Panc1 (cell line): Measurements from ENCODE around the gene PPP1R7. TPM values are rescaled to one million over a fixed set of nuclear protein-coding genes. Genes with fewer than 3 reads are reported as not detected.

Experiments
- ATAC-seq: fragments of 200-7000 bp; cut with Tn5 transposase; 2 replicates; pipeline ENCODE4 v1.9.1; 2020; ENCODE audit warnings: mild to moderate bottlenecking, moderate library complexity
- BruUV-seq: library from RNA; stranded (reverse); fragments of 400-500 nt; replicated peaks from 2 replicates; lab custom pipeline; 2021; lab: Mats Ljungman, UMichigan
- CTCF ChIA-PET: fragments of 300-600 bp; sonication (Branson Sonifier 250); formaldehyde crosslinking; loops from one replicate; lab custom pipeline; 2022; ENCODE audit warnings: antibody characterized with exemption; lab: Charles Lee
- POLR2A ChIA-PET: fragments of 300-600 bp; sonication (Branson Sonifier 250); formaldehyde crosslinking; loops from one replicate; lab custom pipeline; 2022; ENCODE audit warnings: antibody characterized with exemption; lab: Charles Lee
- DNase-seq: peaks from one replicate; pipeline ENCODE4 v3.0.0-alpha.2; 2010; ENCODE audit warnings: low read depth, low spot score
- H3K27ac ChIP-seq: 2 replicates; pipeline ENCODE4 v1.5.1; 2011; ENCODE audit warnings: mild to moderate bottlenecking, low read length, inconsistent platforms
- H3K27me3 ChIP-seq: fragments of 200-500 bp; sonication (Bioruptor generic); 2 replicates; pipeline ENCODE4 v1.6.0; 2014; ENCODE audit warnings: low read length, inconsistent platforms; ENCODE audit not compliant: control insufficient read depth, insufficient read depth
- H3K36me3 ChIP-seq: fragments of 200-500 bp; sonication (Bioruptor generic); 2 replicates; pipeline ENCODE4 v1.5.1; 2014; ENCODE audit warnings: inconsistent platforms, mild to moderate bottlenecking, low read length, moderate library complexity; ENCODE audit not compliant: control insufficient read depth, insufficient read depth
- H3K4me1 ChIP-seq: 2 replicates; pipeline ENCODE4 v1.5.1; 2011; ENCODE audit warnings: inconsistent platforms, mild to moderate bottlenecking, low read length, moderate library complexity; ENCODE audit not compliant: control insufficient read depth, insufficient read depth
- H3K4me3 ChIP-seq, 2 experiments: 2 replicates each; pipeline ENCODE4 v1.5.1; 2011 to 2012; ENCODE audit warnings: low read depth in 2 of 2, low read length in 2 of 2, mild to moderate bottlenecking in 2 of 2, inconsistent platforms in 1 of 2, moderate library complexity in 1 of 2
- H3K9me3 ChIP-seq: fragments of 200-500 bp; sonication (Bioruptor generic); 2 replicates; pipeline ENCODE4 v1.5.1; 2014; ENCODE audit warnings: low read depth, mild to moderate bottlenecking, inconsistent platforms, low read length, moderate library complexity; ENCODE audit not compliant: control insufficient read depth, insufficient read depth
- CTCF ChIP-seq: fragments of 450-650 bp; IDR thresholded peaks from 2 replicates; pipeline ENCODE4 v1.5.1; 2017; ENCODE audit warnings: mild to moderate bottlenecking
- POLR2AphosphoS5 ChIP-seq: IDR thresholded peaks from 2 replicates; pipeline ENCODE4 v1.6.1; 2012; ENCODE audit warnings: mild to moderate bottlenecking, low read depth, low read length, moderate library complexity
- REST ChIP-seq, 2 experiments: IDR thresholded peaks; 2 replicates each; pipeline ENCODE4 v1.6.1; 2011 to 2012; ENCODE audit warnings: low read depth in 2 of 2, control low read depth in 1 of 2, low read length in 1 of 2, mild to moderate bottlenecking in 1 of 2, moderate library complexity in 1 of 2; ENCODE audit not compliant: insufficient read depth in 1 of 2
- SIN3A ChIP-seq: IDR thresholded peaks from 2 replicates; pipeline ENCODE4 v1.6.1; 2012; ENCODE audit warnings: low read depth, mild to moderate bottlenecking, low read length, moderate library complexity, borderline replicate concordance; ENCODE audit not compliant: insufficient read depth
- TCF7L2 ChIP-seq: IDR thresholded peaks from 2 replicates; pipeline ENCODE4 v1.6.1; 2011; ENCODE audit warnings: mild to moderate bottlenecking, low read depth, low read length, inconsistent platforms
- in situ Hi-C: cut with HindIII; loops from 2 replicates; pipeline ENCODE4 v1.10.0; 2016; ENCODE audit warnings: low sequenced_read_pairs, low pct_unique_long_range_greater_than_20kb
- intact Hi-C: fragments of 100-400 bp; cut with micrococcal nuclease; formaldehyde crosslinking; loops from one replicate; pipeline ENCODE4 v1.10.0; 2022; ENCODE audit not compliant: unreplicated experiment
- total RNA-seq: library from RNA; stranded (reverse); gene quantifications from one replicate; pipeline ENCODE4 v1.2.1, GENCODE V29; 2021; ENCODE audit not compliant: unreplicated experiment

PPP1R7 gene
- total RNA-seq, 1 experiment from 2014 or later = 64.2 TPM

GRCh38 chr2:241205086-241205485 lies 54.8 kb downstream of the PPP1R7 start:
- no peaks in the 10 kb centered on the region for H3K4me1 ChIP-seq
- no peak overlapping the region for H3K4me3 ChIP-seq
- H3K27me3 ChIP-seq = no peaks in the 10 kb centered on the region
- CTCF ChIA-PET = no interaction called here
- DNase-seq = no peak
- no peaks in the 10 kb centered on the region for H3K36me3 ChIP-seq
- ATAC-seq = no peak
- H3K9me3 ChIP-seq = no peaks in the 10 kb centered on the region
- no TSS peak for BruUV-seq
- in situ Hi-C loops = no loop called here
- no peak for TF ChIP-seq REST (IDR thresholded peaks at IDR 0.05; ENCODE audit: insufficient read depth in 1 of 2, low read depth in 2 of 2, low read length in 1 of 2)
- TF ChIP-seq CTCF = no peak
- TF ChIP-seq SIN3A = no peak
- no peak for TF ChIP-seq POLR2AphosphoS5
- TF ChIP-seq TCF7L2 = no peak
- POLR2A ChIA-PET = no interaction called here
- no peak overlapping the region for H3K27ac ChIP-seq
- intact Hi-C loops = no loop called here

- BruUV-seq = no TSS peak
- intact Hi-C loops = no loop called here
- in situ Hi-C loops = no loop called here
- Histone ChIP-seq H3K27me3 (no peaks in the 10 kb centered on the region), H3K4me3 (no peak overlapping the region), H3K27ac (no peak overlapping the region), H3K4me1 (no peaks in the 10 kb centered on the region), H3K9me3 (no peaks in the 10 kb centered on the region), H3K36me3 (no peaks in the 10 kb centered on the region)
- no peak for DNase-seq
- TF ChIP-seq TCF7L2 = no peak
- TF ChIP-seq POLR2AphosphoS5 = no peak
- no peak for TF ChIP-seq CTCF
- no peak for TF ChIP-seq REST (IDR thresholded peaks at IDR 0.05; ENCODE audit: insufficient read depth in 1 of 2, low read depth in 2 of 2, low read length in 1 of 2)
- TF ChIP-seq SIN3A = no peak
- ChIA-PET POLR2A (no interaction called here), CTCF (no interaction called here)
- ATAC-seq = no peak
Observed at GRCh38 chr2:241207151-241207550, 56.9 kb downstream of the PPP1R7 start.
